GM12878 (cell line): ENCODE measurements around the gene PPP1R14D. TPM values are rescaled to one million over a fixed set of nuclear protein-coding genes. Genes with fewer than 3 reads are reported as not detected.

Experiments used
- CHD2 ChIP-seq: IDR thresholded peaks from 2 replicates; pipeline ENCODE4 v1.6.1; 2011; ENCODE audit warnings: low read depth, low read length, improper control_type of control experiment, borderline replicate concordance
- JUNB ChIP-seq: IDR thresholded peaks from 2 replicates; pipeline ENCODE4 v1.6.1; 2016; ENCODE audit warnings: antibody characterized with exemption, mild to moderate bottlenecking
- KDM1A ChIP-seq: fragments of 200-600 bp; sonication (generic); IDR thresholded peaks from 2 replicates; pipeline ENCODE4 v1.6.1; 2016; ENCODE audit warnings: borderline replicate concordance
- NFXL1 ChIP-seq: fragments of 450-650 bp; IDR thresholded peaks from 2 replicates; pipeline ENCODE4 v1.6.1; 2017; ENCODE audit warnings: antibody characterized with exemption, mild to moderate bottlenecking, borderline replicate concordance
- PAX8 ChIP-seq: fragments of 450-650 bp; IDR thresholded peaks from 2 replicates; pipeline ENCODE4 v1.6.1; 2017; ENCODE audit warnings: mild to moderate bottlenecking, moderate library complexity
- PML ChIP-seq: IDR thresholded peaks from 2 replicates; pipeline ENCODE4 v1.6.1; 2012; ENCODE audit warnings: low read length, inconsistent platforms
- RCOR1 ChIP-seq: conservative IDR thresholded peaks from 2 replicates; pipeline ENCODE4 v1.6.1; 2012; ENCODE audit warnings: low read depth, low read length, improper control_type of control experiment
- RFX5 ChIP-seq: IDR thresholded peaks from 2 replicates; pipeline ENCODE4 v1.6.1; 2011; ENCODE audit warnings: low read depth, low read length, improper control_type of control experiment
- SIX5 ChIP-seq: IDR thresholded peaks from 2 replicates; pipeline ENCODE4 v1.6.1; 2011; ENCODE audit warnings: mild to moderate bottlenecking, low read depth, low read length, moderate library complexity; ENCODE audit not compliant: severe bottlenecking
- TCF3 ChIP-seq: IDR thresholded peaks from 2 replicates; pipeline ENCODE4 v1.6.1; 2012; ENCODE audit warnings: low read depth, mild to moderate bottlenecking, low read length, borderline replicate concordance; ENCODE audit not compliant: insufficient read depth
- TCF7 ChIP-seq: IDR thresholded peaks from 2 replicates; pipeline ENCODE4 v1.6.1; 2014; ENCODE audit warnings: antibody characterized with exemption, borderline replicate concordance
- ZNF207 ChIP-seq: fragments of 450-650 bp; IDR thresholded peaks from 2 replicates; pipeline ENCODE4 v1.6.1; 2014; ENCODE audit warnings: antibody characterized with exemption, mild to moderate bottlenecking, borderline replicate concordance
- polyA plus RNA-seq, 11 experiments: library from polyadenylated mRNA; depleted of rRNA in 4 of 11; unstranded in 6 of 11; stranded (reverse) in 5 of 11; fragments of >200 nt; fragmentation: Nextera tagmentation in 4 of 11; fragmentation: Illumina TruSeq in 1 of 11; extraction: Ambion mirVana in 4 of 11; extraction: Trizol in 1 of 11; gene quantifications; 1 replicate in 1 of 11; 2 replicates in 10 of 11; pipeline versions ENCODE4 v1.2.1 to v1.2.3, GENCODE V29; 2011 to 2016; ENCODE audit warnings: inconsistent platforms in 2 of 11, missing spikeins in 2 of 11, low read depth in 1 of 11
- total RNA-seq, 4 experiments: library from RNA; depleted of rRNA in 3 of 4; stranded (reverse); fragments of >200 nt in 3 of 4; fragmentation: Illumina TruSeq in 1 of 4; extraction: Trizol in 1 of 4; gene quantifications; 2 replicates each; pipeline versions ENCODE4 v1.2.1 to v1.2.3, GENCODE V29; 2013 to 2021
- TF ChIP-seq, protein P1 (sequence below): fragments of 450-650 bp; conservative IDR thresholded peaks from 2 replicates; pipeline ENCODE4 v1.6.1; 2017; ENCODE audit warnings: mild to moderate bottlenecking, moderate library complexity
- TF ChIP-seq, protein P2 (sequence below): fragments of 150-350 bp; IDR thresholded peaks from 2 replicates; pipeline ENCODE4 v1.6.1; 2016; ENCODE audit warnings: low read depth, low read length
- TF ChIP-seq, protein P3 (sequence below): IDR thresholded peaks from 2 replicates; pipeline ENCODE4 v1.6.1; 2011; ENCODE audit warnings: mild to moderate bottlenecking, low read depth, low read length, moderate library complexity; ENCODE audit not compliant: insufficient replicate concordance
- TF ChIP-seq, protein P4 (sequence below), 3 experiments: IDR thresholded peaks in 2 of 3; conservative IDR thresholded peaks in 1 of 3; 2 replicates each; pipeline ENCODE4 v1.5.1; 2011; ENCODE audit warnings: low read depth in 3 of 3, low read length in 3 of 3, mild to moderate bottlenecking in 3 of 3, control low read depth in 2 of 3, moderate library complexity in 2 of 3, inconsistent platforms in 1 of 3, mixed read lengths in 1 of 3; ENCODE audit not compliant: control insufficient read depth in 2 of 3, insufficient read depth in 1 of 3; ENCODE audit errors: extremely low read depth in 1 of 3
- TF ChIP-seq, protein P5 (sequence below): fragments of 450-650 bp; IDR thresholded peaks from 2 replicates; pipeline ENCODE4 v1.6.1; 2018; ENCODE audit warnings: mild to moderate bottlenecking, low read depth, moderate library complexity; ENCODE audit not compliant: partially characterized antibody

Gene PPP1R14D
- total and polyA plus RNA-seq, 10 of the 15 experiments (the other 5 are each of a cell fraction or from before 2014, with no cell fraction given), result 0.10 TPM; not detected in 9

DNA sequence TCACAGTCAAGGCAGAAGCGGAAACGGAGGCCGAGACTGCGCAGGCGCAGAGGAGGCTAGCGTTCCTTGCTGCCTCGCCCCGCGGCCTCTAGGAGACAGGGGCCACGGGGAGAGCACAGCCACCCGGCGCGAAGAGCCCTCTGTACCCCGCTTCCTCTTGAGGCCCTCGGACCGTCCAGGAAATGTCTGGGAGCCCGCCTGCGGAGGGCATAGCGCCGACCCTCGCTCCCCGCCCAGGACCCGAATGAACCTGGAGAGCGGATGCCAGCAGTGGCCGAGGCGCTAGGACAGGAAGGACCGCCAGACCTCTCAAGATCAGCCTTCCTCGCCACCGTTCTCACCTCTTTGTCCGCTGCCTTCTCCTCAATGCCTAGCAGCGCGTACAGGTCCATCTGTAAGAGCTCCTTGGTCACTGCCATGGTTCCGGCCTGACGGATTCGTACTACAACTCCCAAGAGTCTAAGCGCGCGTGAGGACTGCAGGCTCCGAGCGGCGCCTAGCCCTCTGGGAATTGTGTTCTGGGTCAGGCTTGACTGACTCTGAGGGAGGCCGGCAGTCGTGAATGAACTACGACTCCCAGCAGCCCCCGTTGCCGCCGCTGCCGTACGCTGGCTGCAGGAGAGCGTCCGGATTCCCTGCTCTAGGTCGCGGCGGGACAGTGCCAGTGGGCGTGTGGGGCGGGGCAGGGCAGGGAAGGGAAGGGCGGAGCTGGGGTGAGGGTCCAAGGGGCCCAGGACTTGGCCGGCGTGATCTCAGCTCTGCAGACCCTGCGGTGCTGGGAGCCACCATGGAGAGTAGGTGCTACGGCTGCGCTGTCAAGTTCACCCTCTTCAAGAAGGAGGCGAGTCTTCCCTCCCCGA lies 21.2 kb downstream of the PPP1R14D start, which contains the start of the genes DNAJC17 and ZFYVE19 (continued):
- no peak for TF ChIP-seq JUNB
- TF ChIP-seq PML, result 0 out of 2 replicates have a peak, but pooled peaks have one; percentile 82
- TF ChIP-seq, protein P1, sequence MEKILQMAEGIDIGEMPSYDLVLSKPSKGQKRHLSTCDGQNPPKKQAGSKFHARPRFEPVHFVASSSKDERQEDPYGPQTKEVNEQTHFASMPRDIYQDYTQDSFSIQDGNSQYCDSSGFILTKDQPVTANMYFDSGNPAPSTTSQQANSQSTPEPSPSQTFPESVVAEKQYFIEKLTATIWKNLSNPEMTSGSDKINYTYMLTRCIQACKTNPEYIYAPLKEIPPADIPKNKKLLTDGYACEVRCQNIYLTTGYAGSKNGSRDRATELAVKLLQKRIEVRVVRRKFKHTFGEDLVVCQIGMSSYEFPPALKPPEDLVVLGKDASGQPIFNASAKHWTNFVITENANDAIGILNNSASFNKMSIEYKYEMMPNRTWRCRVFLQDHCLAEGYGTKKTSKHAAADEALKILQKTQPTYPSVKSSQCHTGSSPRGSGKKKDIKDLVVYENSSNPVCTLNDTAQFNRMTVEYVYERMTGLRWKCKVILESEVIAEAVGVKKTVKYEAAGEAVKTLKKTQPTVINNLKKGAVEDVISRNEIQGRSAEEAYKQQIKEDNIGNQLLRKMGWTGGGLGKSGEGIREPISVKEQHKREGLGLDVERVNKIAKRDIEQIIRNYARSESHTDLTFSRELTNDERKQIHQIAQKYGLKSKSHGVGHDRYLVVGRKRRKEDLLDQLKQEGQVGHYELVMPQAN, result peak; percentile 75
- peak; percentile 78 for TF ChIP-seq CHD2
- TF ChIP-seq, protein P2, sequence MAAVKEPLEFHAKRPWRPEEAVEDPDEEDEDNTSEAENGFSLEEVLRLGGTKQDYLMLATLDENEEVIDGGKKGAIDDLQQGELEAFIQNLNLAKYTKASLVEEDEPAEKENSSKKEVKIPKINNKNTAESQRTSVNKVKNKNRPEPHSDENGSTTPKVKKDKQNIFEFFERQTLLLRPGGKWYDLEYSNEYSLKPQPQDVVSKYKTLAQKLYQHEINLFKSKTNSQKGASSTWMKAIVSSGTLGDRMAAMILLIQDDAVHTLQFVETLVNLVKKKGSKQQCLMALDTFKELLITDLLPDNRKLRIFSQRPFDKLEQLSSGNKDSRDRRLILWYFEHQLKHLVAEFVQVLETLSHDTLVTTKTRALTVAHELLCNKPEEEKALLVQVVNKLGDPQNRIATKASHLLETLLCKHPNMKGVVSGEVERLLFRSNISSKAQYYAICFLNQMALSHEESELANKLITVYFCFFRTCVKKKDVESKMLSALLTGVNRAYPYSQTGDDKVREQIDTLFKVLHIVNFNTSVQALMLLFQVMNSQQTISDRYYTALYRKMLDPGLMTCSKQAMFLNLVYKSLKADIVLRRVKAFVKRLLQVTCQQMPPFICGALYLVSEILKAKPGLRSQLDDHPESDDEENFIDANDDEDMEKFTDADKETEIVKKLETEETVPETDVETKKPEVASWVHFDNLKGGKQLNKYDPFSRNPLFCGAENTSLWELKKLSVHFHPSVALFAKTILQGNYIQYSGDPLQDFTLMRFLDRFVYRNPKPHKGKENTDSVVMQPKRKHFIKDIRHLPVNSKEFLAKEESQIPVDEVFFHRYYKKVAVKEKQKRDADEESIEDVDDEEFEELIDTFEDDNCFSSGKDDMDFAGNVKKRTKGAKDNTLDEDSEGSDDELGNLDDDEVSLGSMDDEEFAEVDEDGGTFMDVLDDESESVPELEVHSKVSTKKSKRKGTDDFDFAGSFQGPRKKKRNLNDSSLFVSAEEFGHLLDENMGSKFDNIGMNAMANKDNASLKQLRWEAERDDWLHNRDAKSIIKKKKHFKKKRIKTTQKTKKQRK, result no peak
- TF ChIP-seq, protein P3, sequence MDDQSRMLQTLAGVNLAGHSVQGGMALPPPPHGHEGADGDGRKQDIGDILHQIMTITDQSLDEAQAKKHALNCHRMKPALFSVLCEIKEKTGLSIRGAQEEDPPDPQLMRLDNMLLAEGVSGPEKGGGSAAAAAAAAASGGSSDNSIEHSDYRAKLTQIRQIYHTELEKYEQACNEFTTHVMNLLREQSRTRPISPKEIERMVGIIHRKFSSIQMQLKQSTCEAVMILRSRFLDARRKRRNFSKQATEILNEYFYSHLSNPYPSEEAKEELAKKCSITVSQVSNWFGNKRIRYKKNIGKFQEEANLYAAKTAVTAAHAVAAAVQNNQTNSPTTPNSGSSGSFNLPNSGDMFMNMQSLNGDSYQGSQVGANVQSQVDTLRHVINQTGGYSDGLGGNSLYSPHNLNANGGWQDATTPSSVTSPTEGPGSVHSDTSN, result no peak
- no peak for TF ChIP-seq TCF3
- TF ChIP-seq RCOR1, result no peak
- no peak for TF ChIP-seq TCF7
- TF ChIP-seq, protein P4, sequence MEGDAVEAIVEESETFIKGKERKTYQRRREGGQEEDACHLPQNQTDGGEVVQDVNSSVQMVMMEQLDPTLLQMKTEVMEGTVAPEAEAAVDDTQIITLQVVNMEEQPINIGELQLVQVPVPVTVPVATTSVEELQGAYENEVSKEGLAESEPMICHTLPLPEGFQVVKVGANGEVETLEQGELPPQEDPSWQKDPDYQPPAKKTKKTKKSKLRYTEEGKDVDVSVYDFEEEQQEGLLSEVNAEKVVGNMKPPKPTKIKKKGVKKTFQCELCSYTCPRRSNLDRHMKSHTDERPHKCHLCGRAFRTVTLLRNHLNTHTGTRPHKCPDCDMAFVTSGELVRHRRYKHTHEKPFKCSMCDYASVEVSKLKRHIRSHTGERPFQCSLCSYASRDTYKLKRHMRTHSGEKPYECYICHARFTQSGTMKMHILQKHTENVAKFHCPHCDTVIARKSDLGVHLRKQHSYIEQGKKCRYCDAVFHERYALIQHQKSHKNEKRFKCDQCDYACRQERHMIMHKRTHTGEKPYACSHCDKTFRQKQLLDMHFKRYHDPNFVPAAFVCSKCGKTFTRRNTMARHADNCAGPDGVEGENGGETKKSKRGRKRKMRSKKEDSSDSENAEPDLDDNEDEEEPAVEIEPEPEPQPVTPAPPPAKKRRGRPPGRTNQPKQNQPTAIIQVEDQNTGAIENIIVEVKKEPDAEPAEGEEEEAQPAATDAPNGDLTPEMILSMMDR (IDR thresholded peaks at IDR 0.05 in 2 of 3, conservative IDR thresholded peaks at IDR 0.05 in 1 of 3; ENCODE audit: control insufficient read depth in 2 of 3, extremely low read depth in 1 of 3, insufficient read depth in 1 of 3, low read depth in 3 of 3, low read length in 3 of 3), result peak in 1 of 3 experiments; percentile 20; a peak in 1 of 6 replicates
- TF ChIP-seq PAX8, result no peak; the same call in 1 of the 2 replicates
- TF ChIP-seq, protein P5, sequence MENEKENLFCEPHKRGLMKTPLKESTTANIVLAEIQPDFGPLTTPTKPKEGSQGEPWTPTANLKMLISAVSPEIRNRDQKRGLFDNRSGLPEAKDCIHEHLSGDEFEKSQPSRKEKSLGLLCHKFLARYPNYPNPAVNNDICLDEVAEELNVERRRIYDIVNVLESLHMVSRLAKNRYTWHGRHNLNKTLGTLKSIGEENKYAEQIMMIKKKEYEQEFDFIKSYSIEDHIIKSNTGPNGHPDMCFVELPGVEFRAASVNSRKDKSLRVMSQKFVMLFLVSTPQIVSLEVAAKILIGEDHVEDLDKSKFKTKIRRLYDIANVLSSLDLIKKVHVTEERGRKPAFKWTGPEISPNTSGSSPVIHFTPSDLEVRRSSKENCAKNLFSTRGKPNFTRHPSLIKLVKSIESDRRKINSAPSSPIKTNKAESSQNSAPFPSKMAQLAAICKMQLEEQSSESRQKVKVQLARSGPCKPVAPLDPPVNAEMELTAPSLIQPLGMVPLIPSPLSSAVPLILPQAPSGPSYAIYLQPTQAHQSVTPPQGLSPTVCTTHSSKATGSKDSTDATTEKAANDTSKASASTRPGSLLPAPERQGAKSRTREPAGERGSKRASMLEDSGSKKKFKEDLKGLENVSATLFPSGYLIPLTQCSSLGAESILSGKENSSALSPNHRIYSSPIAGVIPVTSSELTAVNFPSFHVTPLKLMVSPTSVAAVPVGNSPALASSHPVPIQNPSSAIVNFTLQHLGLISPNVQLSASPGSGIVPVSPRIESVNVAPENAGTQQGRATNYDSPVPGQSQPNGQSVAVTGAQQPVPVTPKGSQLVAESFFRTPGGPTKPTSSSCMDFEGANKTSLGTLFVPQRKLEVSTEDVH, result no peak
- TF ChIP-seq SIX5, result peak; percentile 93
- no peak; the same call in 1 of the 2 replicates for TF ChIP-seq RFX5
- TF ChIP-seq ZNF207, result peak; percentile 82; the same call in 1 of the 2 replicates
- TF ChIP-seq KDM1A, result no peak
- no peak for TF ChIP-seq NFXL1
